PC-3 (cell line): ENCODE results near the gene PLK4. TPM values are rescaled to one million over a fixed set of nuclear protein-coding genes. Genes with fewer than 3 reads are reported as not detected.

Source experiments
- ATAC-seq: fragments of 200-7000 bp; cut with Tn5 transposase; 2 replicates; pipeline ENCODE4 v1.9.1; 2020; ENCODE audit warnings: mild to moderate bottlenecking, moderate library complexity
- BruUV-seq: library from RNA; stranded (reverse); fragments of 400-500 nt; replicated peaks from 2 replicates; lab custom pipeline; 2021; lab: Mats Ljungman, UMichigan
- CTCF ChIA-PET: fragments of 300-600 bp; sonication (Branson Sonifier 250); formaldehyde crosslinking; loops from one replicate; lab custom pipeline; 2022; ENCODE audit warnings: antibody characterized with exemption; lab: Charles Lee
- POLR2A ChIA-PET: fragments of 300-600 bp; sonication (Branson Sonifier 250); formaldehyde crosslinking; loops from one replicate; lab custom pipeline; 2022; ENCODE audit warnings: antibody characterized with exemption; ENCODE audit not compliant: unreplicated experiment; lab: Charles Lee
- DNase-seq: peaks from one replicate; pipeline ENCODE4 v3.0.0-alpha.2; 2015
- H2AFZ ChIP-seq: fragments of 300-600 bp; sonication (generic); 2 replicates; pipeline ENCODE4 v1.6.0; 2016; ENCODE audit warnings: antibody characterized with exemption, low read length
- H3F3A ChIP-seq: fragments of 300-600 bp; sonication (generic); one replicate; pipeline ENCODE4 v1.6.0; 2017; ENCODE audit warnings: antibody characterized with exemption, low read length, control low read depth, mild to moderate bottlenecking; ENCODE audit not compliant: unreplicated experiment
- H3K27ac ChIP-seq: fragments of 300-600 bp; sonication (generic); 2 replicates; pipeline ENCODE4 v1.5.1; 2016; ENCODE audit warnings: mild to moderate bottlenecking, low read length
- H3K27me3 ChIP-seq: fragments of 300-600 bp; sonication (generic); 2 replicates; pipeline ENCODE4 v1.6.1; 2016; ENCODE audit warnings: low read length, mixed read lengths
- H3K36me3 ChIP-seq: fragments of 300-600 bp; sonication (generic); 2 replicates; pipeline ENCODE4 v1.6.1; 2016; ENCODE audit warnings: low read depth, mixed run types, low read length, mixed read lengths
- H3K4me1 ChIP-seq: fragments of 300-600 bp; sonication (generic); 2 replicates; pipeline ENCODE4 v1.5.1; 2016; ENCODE audit warnings: low read length; ENCODE audit not compliant: insufficient read depth
- H3K4me2 ChIP-seq: fragments of 300-600 bp; sonication (generic); 2 replicates; pipeline ENCODE4 v1.6.0; 2016; ENCODE audit warnings: low read length
- H3K4me3 ChIP-seq: fragments of 300-600 bp; sonication (generic); 2 replicates; pipeline ENCODE4 v1.5.1; 2016; ENCODE audit warnings: mild to moderate bottlenecking, low read length, mixed read lengths
- H3K79me2 ChIP-seq: fragments of 300-600 bp; sonication (generic); 2 replicates; pipeline ENCODE4 v1.6.1; 2017; ENCODE audit warnings: low read length, mixed read lengths
- H3K9ac ChIP-seq: fragments of 300-600 bp; sonication (generic); 2 replicates; pipeline ENCODE4 v1.6.0; 2016; ENCODE audit warnings: mild to moderate bottlenecking, low read length
- H3K9me2 ChIP-seq: fragments of 300-600 bp; sonication (generic); replicated peaks from 2 replicates; pipeline ENCODE4 v1.6.1; 2016; ENCODE audit warnings: mixed run types, low read length, mixed read lengths
- H3K9me3 ChIP-seq: fragments of 300-600 bp; sonication (generic); 2 replicates; pipeline ENCODE4 v1.6.1; 2016; ENCODE audit warnings: low read length, mixed read lengths
- H4K20me1 ChIP-seq: fragments of 300-600 bp; sonication (generic); 2 replicates; pipeline ENCODE4 v1.6.1; 2016; ENCODE audit warnings: low read length, mixed read lengths
- CTCF ChIP-seq: fragments of 300-600 bp; sonication (generic); conservative IDR thresholded peaks from 2 replicates; pipeline ENCODE4 v1.5.1; 2017; ENCODE audit warnings: antibody characterized with exemption, low read depth, mild to moderate bottlenecking, low read length
- EZH2 ChIP-seq: fragments of 300-600 bp; sonication (generic); IDR thresholded peaks from one replicate; pipeline ENCODE4 v1.6.1; 2017; ENCODE audit warnings: antibody characterized with exemption, mild to moderate bottlenecking, low read length; ENCODE audit not compliant: unreplicated experiment
- EZH2phosphoT487 ChIP-seq: fragments of 300-600 bp; sonication (generic); IDR thresholded peaks from 2 replicates; pipeline ENCODE4 v1.6.1; 2018; ENCODE audit warnings: mild to moderate bottlenecking, antibody characterized with exemption, low read length, borderline replicate concordance
- intact Hi-C: fragments of 100-400 bp; cut with micrococcal nuclease; formaldehyde crosslinking; loops from 2 replicates; pipeline ENCODE4 v1.9.0; 2023
- total RNA-seq: library from RNA; depleted of rRNA; stranded (reverse); fragments of >200 nt; gene quantifications from 2 replicates; pipeline ENCODE4 v1.2.3, GENCODE V29; 2014

PLK4 gene
- total RNA-seq, 1 experiment from 2014 or later = 54.5 TPM

GRCh38 chr4:127856196-127856812 is 24.4 kb upstream of the PLK4 start:
- Histone ChIP-seq H3K9ac (no peak overlapping the region), H2AFZ (no peak overlapping the region), H3K4me2 (no peak overlapping the region), H3F3A (no peaks in the 10 kb centered on the region), H3K27ac (no peak overlapping the region), H3K79me2 (no peaks in the 10 kb centered on the region), H3K4me1 (peaks cover 6% of the 10 kb centered on the region), H3K9me2 (no peaks in the 10 kb centered on the region), H3K4me3 (no peak overlapping the region), H3K27me3 (no peaks in the 10 kb centered on the region), H4K20me1 (no peaks in the 10 kb centered on the region), H3K36me3 (no peaks in the 10 kb centered on the region), H3K9me3 (no peaks in the 10 kb centered on the region)
- ATAC-seq = no peak
- no peak for DNase-seq
- BruUV-seq = no TSS peak
- intact Hi-C loops = no loop called here
- ChIA-PET POLR2A (no interaction called here), CTCF (no interaction called here)
- TF ChIP-seq EZH2 (no peak), EZH2phosphoT487 (no peak), CTCF (no peak)

GRCh38 chr4:127856813-127857447 is 23.8 kb upstream of the PLK4 start:
- CTCF ChIA-PET = no interaction called here
- TF ChIP-seq CTCF (no peak), EZH2 (no peak), EZH2phosphoT487 (no peak)
- Histone ChIP-seq H3K9me2 (no peaks in the 10 kb centered on the region), H4K20me1 (no peaks in the 10 kb centered on the region), H3K36me3 (no peaks in the 10 kb centered on the region), H3K4me2 (peak overlapping the region; percentile 22; the same call in 1 of the 2 replicates), H3K27me3 (no peaks in the 10 kb centered on the region), H3F3A (no peaks in the 10 kb centered on the region), H3K79me2 (no peaks in the 10 kb centered on the region), H3K9ac (no peak overlapping the region), H3K4me1 (peaks cover 6% of the 10 kb centered on the region), H2AFZ (no peak overlapping the region), H3K4me3 (no peak overlapping the region), H3K27ac (no peak overlapping the region), H3K9me3 (no peaks in the 10 kb centered on the region)
- DNase-seq (peak; percentile 56), ATAC-seq (peak; percentile 43; the same call in 1 of the 2 replicates)
- no TSS peak for BruUV-seq
- intact Hi-C loops = no loop called here
- POLR2A ChIA-PET = interaction anchor here (0.6 kb wide), 1 partner anchor 224 kb away, joined by 8 read pairs; the partner anchor contains the start of gene INTU

GRCh38 chr4:127857641-127858040 is 23.1 kb upstream of the PLK4 start:
- Histone ChIP-seq H3K4me3 (no peak overlapping the region), H3F3A (no peaks in the 10 kb centered on the region), H3K4me2 (no peak overlapping the region), H3K79me2 (no peaks in the 10 kb centered on the region), H3K27me3 (no peaks in the 10 kb centered on the region), H3K27ac (no peak overlapping the region), H4K20me1 (no peaks in the 10 kb centered on the region), H3K9me3 (no peaks in the 10 kb centered on the region), H3K4me1 (peaks cover 6% of the 10 kb centered on the region), H3K9me2 (no peaks in the 10 kb centered on the region), H3K9ac (no peak overlapping the region), H2AFZ (no peak overlapping the region), H3K36me3 (no peaks in the 10 kb centered on the region)
- BruUV-seq = no TSS peak
- CTCF ChIA-PET = no interaction called here
- TF ChIP-seq EZH2phosphoT487 (no peak), CTCF (no peak), EZH2 (no peak)
- intact Hi-C loops = no loop called here
- POLR2A ChIA-PET = interaction anchor here (0.6 kb wide), 1 partner anchor 225 kb away, joined by 8 read pairs; the partner anchor contains the start of gene INTU
- no peak for DNase-seq
- no peak for ATAC-seq
